HepG2 (cell line): Measurements from ENCODE around the gene STMN1. TPM values are rescaled to one million over a fixed set of nuclear protein-coding genes. Genes with fewer than 3 reads are reported as not detected.

Experiments
- FOXK1 ChIP-seq: sonication (generic); formaldehyde crosslinking; IDR thresholded peaks from 2 replicates; pipeline ENCODE4 v1.4.0; 2020; ENCODE audit warnings: low read depth, missing genetic modification reagents, borderline replicate concordance
- HDAC1 ChIP-seq: sonication (generic); formaldehyde crosslinking; IDR thresholded peaks from 2 replicates; pipeline ENCODE4 v1.5.1; 2020; ENCODE audit warnings: mild to moderate bottlenecking, missing genetic modification reagents
- KLF12 ChIP-seq: sonication (generic); formaldehyde crosslinking; IDR thresholded peaks from 2 replicates; pipeline ENCODE4 v1.4.0; 2020; ENCODE audit warnings: missing genetic modification reagents, borderline replicate concordance
- PHF21A ChIP-seq: sonication (generic); formaldehyde crosslinking; IDR thresholded peaks from 2 replicates; pipeline ENCODE4 v1.5.0; 2020; ENCODE audit warnings: mild to moderate bottlenecking, missing genetic modification reagents
- POGZ ChIP-seq: sonication (generic); formaldehyde crosslinking; IDR thresholded peaks from 2 replicates; pipeline ENCODE4 v1.4.0; 2020; ENCODE audit warnings: mild to moderate bottlenecking, missing genetic modification reagents
- PRMT3 ChIP-seq: sonication (generic); formaldehyde crosslinking; IDR thresholded peaks from 2 replicates; pipeline ENCODE4 v1.8.1; 2022; ENCODE audit warnings: low read depth, mild to moderate bottlenecking, moderate library complexity, missing genetic modification reagents, borderline replicate concordance
- RCOR2 ChIP-seq: IDR thresholded peaks from 2 replicates; pipeline ENCODE4 v1.6.1; 2016; ENCODE audit warnings: missing biosample characterization, missing genetic modification reagents
- RFX5 ChIP-seq: IDR thresholded peaks from 2 replicates; pipeline ENCODE4 v1.6.1; 2011; ENCODE audit warnings: low read depth, low read length, improper control_type of control experiment
- SOX13 ChIP-seq, 3 experiments: fragments of 450-650 bp in 1 of 3; sonication (generic) in 1 of 3; formaldehyde crosslinking in 1 of 3; IDR thresholded peaks in 2 of 3; conservative IDR thresholded peaks in 1 of 3; 2 replicates each; pipeline versions ENCODE4 v1.5.0 to v1.6.1; 2016 to 2020; ENCODE audit warnings: antibody characterized with exemption in 1 of 3, mild to moderate bottlenecking in 1 of 3, missing compliant biosample characterization in 1 of 3, missing genetic modification reagents in 1 of 3, moderate library complexity in 1 of 3
- TAF15 ChIP-seq: fragments of 200-400 bp; formaldehyde crosslinking; IDR thresholded peaks from one replicate; pipeline ENCODE4 v1.6.1; 2018; ENCODE audit warnings: mild to moderate bottlenecking, low read depth, low read length; ENCODE audit not compliant: poor library complexity, severe bottlenecking
- ZBTB44 ChIP-seq: sonication (generic); formaldehyde crosslinking; IDR thresholded peaks from 2 replicates; pipeline ENCODE4 v1.4.0; 2020; ENCODE audit warnings: missing genetic modification reagents
- ZNF577 ChIP-seq: sonication (generic); formaldehyde crosslinking; IDR thresholded peaks from 2 replicates; pipeline ENCODE4 v1.4.0; 2020; ENCODE audit warnings: mild to moderate bottlenecking, low read depth, missing genetic modification reagents, borderline replicate concordance
- ZNF687 ChIP-seq: sonication (generic); formaldehyde crosslinking; IDR thresholded peaks from 2 replicates; pipeline ENCODE4 v1.5.1; 2020; ENCODE audit warnings: mild to moderate bottlenecking, missing genetic modification reagents, moderate library complexity
- polyA plus RNA-seq, 8 experiments: library from polyadenylated mRNA; depleted of rRNA in 3 of 8; stranded (reverse) in 7 of 8; unstranded in 1 of 8; fragments of >200 nt; fragmentation: Illumina TruSeq in 4 of 8; extraction: Trizol in 4 of 8; gene quantifications; 2 replicates each; pipeline versions ENCODE4 v1.2.1 to v1.2.3, GENCODE V29; 2011 to 2016; ENCODE audit warnings: low read depth in 4 of 8, missing spikeins in 1 of 8, mixed read lengths in 1 of 8; ENCODE audit not compliant: insufficient read depth in 1 of 8
- total RNA-seq, 5 experiments: library from RNA; depleted of rRNA; stranded (reverse); fragments of >200 nt; fragmentation: Illumina TruSeq; extraction: Trizol; gene quantifications; 2 replicates each; pipeline ENCODE4 v1.2.3, GENCODE V29; 2016; ENCODE audit warnings: low read depth in 1 of 5
- TF ChIP-seq, protein P1 (sequence below): sonication (generic); formaldehyde crosslinking; conservative IDR thresholded peaks from 2 replicates; pipeline ENCODE4 v1.4.0; 2020; ENCODE audit warnings: mild to moderate bottlenecking, missing genetic modification reagents, moderate library complexity
- TF ChIP-seq, protein P2 (sequence below): IDR thresholded peaks from 2 replicates; pipeline ENCODE4 v1.6.1; 2016

Gene STMN1
- total and polyA plus RNA-seq, 2 of the 13 experiments (the other 11 are each of a cell fraction or from before 2014, with no cell fraction given) = 45.9 to 409 TPM

DNA sequence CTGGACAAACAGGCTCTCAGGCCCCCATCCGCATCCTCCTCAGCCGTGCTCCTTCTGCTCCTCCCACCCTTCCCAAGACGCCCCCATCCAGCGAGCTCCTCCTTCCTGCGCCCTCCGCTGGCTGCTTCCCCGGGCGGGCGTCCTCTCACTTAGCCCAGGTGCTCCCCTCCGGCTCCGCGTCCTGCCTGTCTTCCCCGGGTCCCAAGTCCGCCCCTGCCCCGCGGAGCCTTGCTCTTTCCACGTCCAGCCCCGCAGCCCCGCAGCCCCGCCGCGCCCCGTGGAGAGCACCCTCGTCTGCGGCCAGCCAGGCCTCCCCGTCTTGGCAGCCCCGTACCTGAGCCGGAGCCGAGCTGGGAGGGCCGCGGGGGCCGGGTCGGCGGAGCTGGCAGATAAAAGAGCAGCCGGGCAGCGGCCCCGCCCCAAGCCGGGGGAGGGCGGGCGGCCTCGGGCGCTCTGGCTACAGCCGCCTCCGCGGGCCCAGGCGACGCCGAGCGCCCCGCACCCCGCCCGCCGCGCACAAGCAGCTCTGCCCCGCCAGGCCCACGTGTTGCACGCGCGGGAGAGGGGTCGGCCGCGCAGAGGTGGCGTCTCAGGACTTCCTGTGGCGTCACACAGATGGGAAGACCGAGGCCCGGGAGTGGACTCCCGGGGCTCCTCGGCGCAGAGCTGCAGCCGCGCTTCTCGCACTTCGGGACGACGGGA, 30.9 kb downstream of the STMN1 start, which contains the start of gene PAQR7 (continued):
- TF ChIP-seq ZNF687 (CRISPR knock-in tag) (peak; percentile 97), ZBTB44 (CRISPR knock-in tag) (peak; percentile 92), ZNF577 (CRISPR knock-in tag) (no peak), KLF12 (CRISPR knock-in tag) (peak; percentile 83), PRMT3 (CRISPR knock-in tag) (peak; percentile 92), RFX5 (no peak), PHF21A (CRISPR knock-in tag) (peak; percentile 52), TAF15 (no peak), RCOR2 (0 out of 2 replicates have a peak, but pooled peaks have one; percentile 37), HDAC1 (CRISPR knock-in tag) (peak; percentile 82), FOXK1 (CRISPR knock-in tag) (peak; percentile 35; the same call in 1 of the 2 replicates), SOX13 (IDR thresholded peaks at IDR 0.05) (0 out of 2 replicates have a peak, but pooled peaks have one; percentile 8), SOX13 (CRISPR knock-in tag; conservative IDR thresholded peaks at IDR 0.05 in 1 of 2, IDR thresholded peaks at IDR 0.05 in 1 of 2) (no peak; a peak in 1 of 4 replicates), POGZ (CRISPR knock-in tag) (no peak)
- TF ChIP-seq, protein P1, sequence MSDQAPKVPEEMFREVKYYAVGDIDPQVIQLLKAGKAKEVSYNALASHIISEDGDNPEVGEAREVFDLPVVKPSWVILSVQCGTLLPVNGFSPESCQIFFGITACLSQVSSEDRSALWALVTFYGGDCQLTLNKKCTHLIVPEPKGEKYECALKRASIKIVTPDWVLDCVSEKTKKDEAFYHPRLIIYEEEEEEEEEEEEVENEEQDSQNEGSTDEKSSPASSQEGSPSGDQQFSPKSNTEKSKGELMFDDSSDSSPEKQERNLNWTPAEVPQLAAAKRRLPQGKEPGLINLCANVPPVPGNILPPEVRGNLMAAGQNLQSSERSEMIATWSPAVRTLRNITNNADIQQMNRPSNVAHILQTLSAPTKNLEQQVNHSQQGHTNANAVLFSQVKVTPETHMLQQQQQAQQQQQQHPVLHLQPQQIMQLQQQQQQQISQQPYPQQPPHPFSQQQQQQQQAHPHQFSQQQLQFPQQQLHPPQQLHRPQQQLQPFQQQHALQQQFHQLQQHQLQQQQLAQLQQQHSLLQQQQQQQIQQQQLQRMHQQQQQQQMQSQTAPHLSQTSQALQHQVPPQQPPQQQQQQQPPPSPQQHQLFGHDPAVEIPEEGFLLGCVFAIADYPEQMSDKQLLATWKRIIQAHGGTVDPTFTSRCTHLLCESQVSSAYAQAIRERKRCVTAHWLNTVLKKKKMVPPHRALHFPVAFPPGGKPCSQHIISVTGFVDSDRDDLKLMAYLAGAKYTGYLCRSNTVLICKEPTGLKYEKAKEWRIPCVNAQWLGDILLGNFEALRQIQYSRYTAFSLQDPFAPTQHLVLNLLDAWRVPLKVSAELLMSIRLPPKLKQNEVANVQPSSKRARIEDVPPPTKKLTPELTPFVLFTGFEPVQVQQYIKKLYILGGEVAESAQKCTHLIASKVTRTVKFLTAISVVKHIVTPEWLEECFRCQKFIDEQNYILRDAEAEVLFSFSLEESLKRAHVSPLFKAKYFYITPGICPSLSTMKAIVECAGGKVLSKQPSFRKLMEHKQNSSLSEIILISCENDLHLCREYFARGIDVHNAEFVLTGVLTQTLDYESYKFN (CRISPR knock-in tag) = no peak; the same call in 1 of the 2 replicates
- TF ChIP-seq, protein P2, sequence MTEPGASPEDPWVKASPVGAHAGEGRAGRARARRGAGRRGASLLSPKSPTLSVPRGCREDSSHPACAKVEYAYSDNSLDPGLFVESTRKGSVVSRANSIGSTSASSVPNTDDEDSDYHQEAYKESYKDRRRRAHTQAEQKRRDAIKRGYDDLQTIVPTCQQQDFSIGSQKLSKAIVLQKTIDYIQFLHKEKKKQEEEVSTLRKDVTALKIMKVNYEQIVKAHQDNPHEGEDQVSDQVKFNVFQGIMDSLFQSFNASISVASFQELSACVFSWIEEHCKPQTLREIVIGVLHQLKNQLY (CRISPR knock-in tag) = peak; percentile 75
